ENCODE data around the gene POLH.
"Not testable (repeated sequence)": the region's sequence is repeated elsewhere in the genome, so short reads cannot be mapped to it uniquely, and the experiment has no call there.

The POLH gene

DNA sequence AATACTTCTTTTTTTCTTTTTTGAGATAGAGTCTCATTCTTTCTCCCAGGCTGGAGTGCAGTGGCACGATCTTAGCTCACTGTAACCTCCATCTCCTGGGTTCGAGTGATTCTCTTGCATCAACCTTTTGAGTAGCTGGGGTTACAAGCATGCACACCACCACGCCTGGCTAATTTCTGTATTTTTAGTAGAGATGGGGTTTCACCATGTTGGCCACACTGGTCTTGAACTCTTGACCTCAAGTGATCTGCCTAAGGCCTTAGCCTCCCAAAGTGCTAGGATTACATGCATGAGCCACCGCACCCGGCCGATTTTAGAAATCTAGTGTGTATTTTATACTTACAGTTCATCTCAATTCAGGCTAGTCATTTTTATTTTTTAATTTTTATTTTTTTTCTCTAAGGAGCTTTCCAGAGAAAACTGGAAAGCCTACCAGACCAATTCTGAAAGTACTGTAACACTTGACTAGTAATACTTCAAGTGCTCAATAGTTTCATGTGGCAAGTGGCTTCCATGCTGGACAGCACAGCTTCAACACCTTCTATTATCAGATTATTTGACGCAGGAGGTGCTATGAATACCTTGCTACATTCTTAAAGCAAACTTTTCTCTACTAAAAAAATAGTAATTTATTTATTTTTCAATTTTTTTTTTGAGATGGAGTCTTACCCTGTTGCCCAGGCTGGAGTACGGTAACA, 34.1 kb upstream of the POLH start:
- no peaks in the 10 kb centered on the region for H3K27me3 ChIP-seq (ENCODE audit: control insufficient read depth, insufficient read depth, low read length)
- no peaks in the 10 kb centered on the region for H3K36me3 ChIP-seq (ENCODE audit: control insufficient read depth, insufficient read depth, low read length)
- no peaks in the 10 kb centered on the region for H3K9me3 ChIP-seq (ENCODE audit: control insufficient read depth, low read length)
- no peak overlapping the region for H2AFZ ChIP-seq
- no peak overlapping the region for H3K27ac ChIP-seq
- TF ChIP-seq, protein P1, sequence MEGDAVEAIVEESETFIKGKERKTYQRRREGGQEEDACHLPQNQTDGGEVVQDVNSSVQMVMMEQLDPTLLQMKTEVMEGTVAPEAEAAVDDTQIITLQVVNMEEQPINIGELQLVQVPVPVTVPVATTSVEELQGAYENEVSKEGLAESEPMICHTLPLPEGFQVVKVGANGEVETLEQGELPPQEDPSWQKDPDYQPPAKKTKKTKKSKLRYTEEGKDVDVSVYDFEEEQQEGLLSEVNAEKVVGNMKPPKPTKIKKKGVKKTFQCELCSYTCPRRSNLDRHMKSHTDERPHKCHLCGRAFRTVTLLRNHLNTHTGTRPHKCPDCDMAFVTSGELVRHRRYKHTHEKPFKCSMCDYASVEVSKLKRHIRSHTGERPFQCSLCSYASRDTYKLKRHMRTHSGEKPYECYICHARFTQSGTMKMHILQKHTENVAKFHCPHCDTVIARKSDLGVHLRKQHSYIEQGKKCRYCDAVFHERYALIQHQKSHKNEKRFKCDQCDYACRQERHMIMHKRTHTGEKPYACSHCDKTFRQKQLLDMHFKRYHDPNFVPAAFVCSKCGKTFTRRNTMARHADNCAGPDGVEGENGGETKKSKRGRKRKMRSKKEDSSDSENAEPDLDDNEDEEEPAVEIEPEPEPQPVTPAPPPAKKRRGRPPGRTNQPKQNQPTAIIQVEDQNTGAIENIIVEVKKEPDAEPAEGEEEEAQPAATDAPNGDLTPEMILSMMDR (IDR thresholded peaks at IDR 0.05) = no peak
- no peaks in the 10 kb centered on the region for H3K4me1 ChIP-seq
- no peak overlapping the region for H3K4me2 ChIP-seq (ENCODE audit: low read length)
- H3K4me3 ChIP-seq (ENCODE audit: low read depth, low read length) = no peak overlapping the region
- H3K79me2 ChIP-seq = no peaks in the 10 kb centered on the region
- H3K9ac ChIP-seq = no peak overlapping the region

DNA sequence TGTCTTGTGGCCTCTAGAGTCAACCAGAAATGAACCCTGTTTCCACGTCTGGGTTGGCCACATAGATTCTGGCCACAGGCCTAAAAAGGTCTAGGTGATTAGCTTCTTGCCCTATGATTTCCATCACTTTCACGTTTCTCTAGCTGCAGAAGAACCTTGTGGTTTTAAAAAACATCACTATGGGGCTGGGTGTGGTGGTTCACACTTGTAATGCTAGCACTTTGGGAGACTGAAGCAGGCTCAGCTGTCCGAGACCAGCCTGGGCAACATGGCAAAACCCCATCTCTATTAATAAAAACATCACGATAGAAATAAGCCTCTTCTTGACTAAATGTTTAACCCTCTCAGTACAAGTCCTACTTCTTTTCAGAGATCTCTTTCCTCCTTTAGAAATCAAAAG, 31.5 kb upstream of the POLH start:
- no peak overlapping the region for H3K4me3 ChIP-seq (ENCODE audit: low read depth, low read length)
- no peak overlapping the region for H3K27ac ChIP-seq
- TF ChIP-seq, protein P1 (IDR thresholded peaks at IDR 0.05) = no peak
- H2AFZ ChIP-seq = no peak overlapping the region
- no peaks in the 10 kb centered on the region for H3K36me3 ChIP-seq (ENCODE audit: control insufficient read depth, insufficient read depth, low read length)
- no peak overlapping the region for H3K4me2 ChIP-seq (ENCODE audit: low read length)
- no peaks in the 10 kb centered on the region for H3K4me1 ChIP-seq
- no peaks in the 10 kb centered on the region for H3K9me3 ChIP-seq (ENCODE audit: control insufficient read depth, low read length)
- H3K79me2 ChIP-seq = no peaks in the 10 kb centered on the region
- H3K27me3 ChIP-seq (ENCODE audit: control insufficient read depth, insufficient read depth, low read length) = no peaks in the 10 kb centered on the region
- H3K9ac ChIP-seq = no peak overlapping the region

DNA sequence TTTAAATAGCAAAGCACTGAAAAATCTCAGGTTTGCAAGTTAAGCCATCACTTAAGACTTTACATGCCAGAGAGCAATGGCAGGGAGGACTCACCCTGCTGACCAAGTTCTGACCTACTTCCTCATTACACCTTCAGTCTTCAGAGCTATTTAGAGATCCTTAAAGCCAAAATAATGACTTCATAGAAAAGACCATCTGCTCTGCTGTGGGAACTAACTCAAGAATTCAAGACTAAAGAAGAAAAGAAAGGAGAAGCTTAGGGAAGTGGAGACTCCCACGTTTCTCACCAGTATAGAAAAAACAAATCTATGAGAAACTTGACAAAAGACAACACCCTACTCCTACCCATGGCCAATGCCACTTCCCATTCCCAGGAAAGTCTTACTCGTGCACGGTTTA, 28.8 kb upstream of the POLH start:
- no peaks in the 10 kb centered on the region for H3K79me2 ChIP-seq

DNA sequence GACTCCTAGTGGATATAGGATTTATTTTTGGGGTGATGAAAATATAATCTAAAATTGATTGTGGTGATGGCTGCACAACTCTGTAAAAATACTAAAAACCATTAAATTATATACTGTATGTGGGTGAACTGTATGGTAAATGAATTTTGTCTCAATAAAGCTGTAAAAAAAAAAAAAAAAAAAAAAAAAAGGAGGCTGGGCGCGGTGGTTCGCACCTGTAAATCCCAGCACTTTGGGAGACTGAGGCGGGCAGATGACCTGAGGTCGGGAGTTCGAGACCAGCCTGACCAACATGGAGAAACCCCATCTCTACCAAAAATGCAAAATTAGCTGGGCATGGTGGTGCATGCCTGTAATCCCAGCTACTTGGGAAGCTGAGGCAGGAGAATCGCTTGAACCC, 18.4 kb upstream of the POLH start:
- H3K9ac ChIP-seq; H2AFZ ChIP-seq; H3K36me3 ChIP-seq (ENCODE audit: control insufficient read depth, insufficient read depth, low read length); H3K4me3 ChIP-seq (ENCODE audit: low read depth, low read length); H3K79me2 ChIP-seq; H3K27ac ChIP-seq; H3K27me3 ChIP-seq (ENCODE audit: control insufficient read depth, insufficient read depth, low read length); H3K4me2 ChIP-seq (ENCODE audit: low read length); H3K9me3 ChIP-seq (ENCODE audit: control insufficient read depth, low read length); H3K4me1 ChIP-seq: not testable (repeated sequence)

More for the DNA sequence above, 28.8 kb upstream of the POLH start:
- H3K27ac ChIP-seq = no peak overlapping the region
- H3K9me3 ChIP-seq (ENCODE audit: control insufficient read depth, low read length) = no peaks in the 10 kb centered on the region
- no peak overlapping the region for H3K4me2 ChIP-seq (ENCODE audit: low read length)
- no peak overlapping the region for H3K9ac ChIP-seq
- no peaks in the 10 kb centered on the region for H3K4me1 ChIP-seq
- no peaks in the 10 kb centered on the region for H3K36me3 ChIP-seq (ENCODE audit: control insufficient read depth, insufficient read depth, low read length)
- H2AFZ ChIP-seq = no peak overlapping the region
- TF ChIP-seq, protein P1 (IDR thresholded peaks at IDR 0.05) = no peak
- no peaks in the 10 kb centered on the region for H3K27me3 ChIP-seq (ENCODE audit: control insufficient read depth, insufficient read depth, low read length)
- H3K4me3 ChIP-seq (ENCODE audit: low read depth, low read length) = no peak overlapping the region

DNA sequence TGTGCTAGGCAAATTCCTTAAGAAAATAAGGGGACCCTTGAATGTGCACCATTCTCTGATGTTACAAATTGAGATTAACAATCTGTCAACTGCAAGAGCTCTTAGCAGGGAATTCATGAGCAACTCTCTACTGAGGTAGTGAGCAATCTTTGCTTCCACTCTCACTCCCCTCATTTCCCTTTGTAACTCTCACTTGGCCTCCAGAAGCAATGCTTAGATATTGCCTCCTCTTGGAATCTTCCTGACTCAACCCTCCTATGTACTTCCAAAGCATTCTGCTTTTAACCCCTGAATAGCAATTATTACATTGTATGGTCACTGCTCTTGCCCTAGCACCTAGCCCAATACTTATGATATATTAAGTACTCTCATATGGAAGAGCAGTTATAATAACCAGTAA, 16.7 kb upstream of the POLH start:
- Histone ChIP-seq H3K9me3 (ENCODE audit: control insufficient read depth, low read length) (no peaks in the 10 kb centered on the region), H3K4me3 (ENCODE audit: low read depth, low read length) (no peak overlapping the region), H3K27ac (no peak overlapping the region), H3K36me3 (ENCODE audit: control insufficient read depth, insufficient read depth, low read length) (no peaks in the 10 kb centered on the region), H3K79me2 (no peaks in the 10 kb centered on the region), H3K27me3 (ENCODE audit: control insufficient read depth, insufficient read depth, low read length) (no peaks in the 10 kb centered on the region), H2AFZ (no peak overlapping the region), H3K4me2 (ENCODE audit: low read length) (no peak overlapping the region), H3K4me1 (no peaks in the 10 kb centered on the region), H3K9ac (no peak overlapping the region)
- TF ChIP-seq, protein P1 (IDR thresholded peaks at IDR 0.05) = no peak
